Fibroblast of upper back skin (primary cell): Measurements from ENCODE around the gene RAPGEF4.

Source experiments
- DNase-seq: peaks from one replicate; pipeline ENCODE4 v3.0.0-alpha.2; 2013

RAPGEF4 gene

GRCh38 chr2:172914341-172915008, 178.8 kb downstream of the RAPGEF4 start:
- no peak for DNase-seq

- DNase-seq, result no peak
Observed at GRCh38 chr2:172917716-172918115, 182.1 kb downstream of the RAPGEF4 start.

- DNase-seq, result no peak
Observed at GRCh38 chr2:172919732-172920131, 184.1 kb downstream of the RAPGEF4 start.

GRCh38 chr2:172921532-172922236, 186.0 kb downstream of the RAPGEF4 start:
- DNase-seq, result peak; percentile 35

GRCh38 chr2:172922306-172922705, 186.7 kb downstream of the RAPGEF4 start:
- no peak for DNase-seq

GRCh38 chr2:172922815-172923214, 187.2 kb downstream of the RAPGEF4 start:
- no peak for DNase-seq

GRCh38 chr2:172924097-172924660, 188.5 kb downstream of the RAPGEF4 start:
- no peak for DNase-seq

- no peak for DNase-seq
Observed at GRCh38 chr2:172925600-172925999, 190.0 kb downstream of the RAPGEF4 start.

GRCh38 chr2:172926785-172927640, 191.4 kb downstream of the RAPGEF4 start:
- DNase-seq, result peak; percentile 16

GRCh38 chr2:172927641-172928357, 192.2 kb downstream of the RAPGEF4 start:
- DNase-seq, result peak; percentile 61

GRCh38 chr2:172928756-172929155, 193.1 kb downstream of the RAPGEF4 start:
- peak; percentile 69 for DNase-seq

GRCh38 chr2:172929644-172930043, 194.0 kb downstream of the RAPGEF4 start:
- no peak for DNase-seq

GRCh38 chr2:172930871-172931255, 195.2 kb downstream of the RAPGEF4 start:
- DNase-seq, result no peak

- no peak for DNase-seq
Observed at GRCh38 chr2:172931256-172931894, 195.7 kb downstream of the RAPGEF4 start.

- DNase-seq, result peak; percentile 65
Observed at GRCh38 chr2:172931918-172932520, 196.4 kb downstream of the RAPGEF4 start.

GRCh38 chr2:172937884-172938712, 202.5 kb downstream of the RAPGEF4 start:
- DNase-seq, result no peak

GRCh38 chr2:172938713-172939375, 203.2 kb downstream of the RAPGEF4 start:
- DNase-seq, result no peak

- DNase-seq, result no peak
Observed at GRCh38 chr2:172943539-172943938, 207.9 kb downstream of the RAPGEF4 start.

- no peak for DNase-seq
Observed at GRCh38 chr2:172944022-172944793, 208.6 kb downstream of the RAPGEF4 start.
